LNCaP clone FGC (cell line): Measurements from ENCODE around the gene CHCHD6.

Experiments
- DNase-seq: peaks from one replicate; pipeline ENCODE4 v3.0.0-alpha.2; 2011; ENCODE audit warnings: low read depth
- H3K4me3 ChIP-seq: 2 replicates; pipeline ENCODE4 v1.5.1; 2011; ENCODE audit warnings: mild to moderate bottlenecking, low read depth, low read length, control low read depth
- TF ChIP-seq, protein P1 (sequence below): IDR thresholded peaks from 2 replicates; pipeline ENCODE4 v1.5.1; 2012; ENCODE audit warnings: mild to moderate bottlenecking; ENCODE audit not compliant: control insufficient read depth, insufficient read depth; ENCODE audit errors: extremely low read depth

Gene CHCHD6

DNA sequence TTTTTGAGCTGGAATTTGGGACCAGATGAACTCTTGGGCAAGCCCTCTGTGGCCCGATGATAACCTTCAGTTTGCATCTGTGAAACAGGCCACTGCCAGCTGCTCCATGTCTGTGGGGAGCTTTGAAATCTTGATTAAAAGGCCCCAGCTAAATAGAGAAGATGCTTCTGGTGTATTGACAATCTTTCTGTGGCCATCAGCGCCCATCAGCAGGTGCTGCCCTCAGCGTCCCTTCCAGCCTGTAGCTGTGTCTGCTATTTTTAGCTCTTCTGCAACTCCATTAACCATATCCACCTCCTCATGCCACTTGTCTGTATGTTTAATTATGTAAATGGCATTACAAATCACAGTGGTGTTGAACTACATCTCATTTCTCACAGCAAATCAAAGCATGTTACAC, 54.0 kb downstream of the CHCHD6 start:
- TF ChIP-seq, protein P1, sequence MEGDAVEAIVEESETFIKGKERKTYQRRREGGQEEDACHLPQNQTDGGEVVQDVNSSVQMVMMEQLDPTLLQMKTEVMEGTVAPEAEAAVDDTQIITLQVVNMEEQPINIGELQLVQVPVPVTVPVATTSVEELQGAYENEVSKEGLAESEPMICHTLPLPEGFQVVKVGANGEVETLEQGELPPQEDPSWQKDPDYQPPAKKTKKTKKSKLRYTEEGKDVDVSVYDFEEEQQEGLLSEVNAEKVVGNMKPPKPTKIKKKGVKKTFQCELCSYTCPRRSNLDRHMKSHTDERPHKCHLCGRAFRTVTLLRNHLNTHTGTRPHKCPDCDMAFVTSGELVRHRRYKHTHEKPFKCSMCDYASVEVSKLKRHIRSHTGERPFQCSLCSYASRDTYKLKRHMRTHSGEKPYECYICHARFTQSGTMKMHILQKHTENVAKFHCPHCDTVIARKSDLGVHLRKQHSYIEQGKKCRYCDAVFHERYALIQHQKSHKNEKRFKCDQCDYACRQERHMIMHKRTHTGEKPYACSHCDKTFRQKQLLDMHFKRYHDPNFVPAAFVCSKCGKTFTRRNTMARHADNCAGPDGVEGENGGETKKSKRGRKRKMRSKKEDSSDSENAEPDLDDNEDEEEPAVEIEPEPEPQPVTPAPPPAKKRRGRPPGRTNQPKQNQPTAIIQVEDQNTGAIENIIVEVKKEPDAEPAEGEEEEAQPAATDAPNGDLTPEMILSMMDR = no peak
- no peak for DNase-seq
- no peak overlapping the region for H3K4me3 ChIP-seq

DNA sequence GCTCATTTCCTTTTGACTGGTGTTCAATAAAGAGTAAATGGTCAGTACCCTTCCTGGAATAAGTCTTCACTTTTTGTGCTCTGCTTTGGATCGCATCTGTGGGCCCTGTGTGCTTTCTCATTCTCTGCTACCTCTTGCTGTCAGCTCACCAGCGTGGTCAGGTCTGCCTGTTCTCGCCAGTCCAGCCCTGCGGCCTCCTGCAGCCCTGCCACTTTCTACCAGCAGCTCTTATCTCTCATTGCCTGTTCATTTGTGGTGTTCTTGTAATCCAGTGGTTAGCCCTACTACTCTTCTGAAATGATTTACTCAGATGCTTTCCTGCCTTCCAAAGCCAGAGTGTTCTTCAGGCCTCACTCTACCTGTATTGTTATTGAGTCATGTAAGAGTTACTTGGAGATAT, 54.8 kb downstream of the CHCHD6 start:
- H3K4me3 ChIP-seq = no peak overlapping the region
- TF ChIP-seq, protein P1 = no peak

DNA sequence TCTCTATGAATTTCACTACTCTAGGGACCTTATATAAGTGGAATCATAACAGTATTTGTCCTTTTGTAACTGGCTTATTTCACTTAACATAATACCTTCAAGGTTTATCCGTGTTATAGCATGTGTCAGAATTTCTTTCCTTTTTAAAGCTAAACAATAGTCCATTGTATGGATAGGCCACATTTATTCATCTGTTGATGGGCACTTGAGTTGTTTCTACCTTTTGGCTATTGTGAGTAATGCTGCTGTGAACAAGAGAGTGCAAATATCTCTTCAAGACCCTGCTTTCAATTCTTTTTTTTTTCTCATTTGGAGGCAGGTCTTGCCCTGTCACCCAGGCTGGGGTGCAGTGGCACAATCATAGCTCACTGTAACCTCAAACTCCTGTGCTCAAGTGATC, 56.5 kb downstream of the CHCHD6 start:
- no peak overlapping the region for H3K4me3 ChIP-seq
- DNase-seq = no peak
- TF ChIP-seq, protein P1 = no peak

More for the DNA sequence above, 54.8 kb downstream of the CHCHD6 start:
- no peak for DNase-seq

DNA sequence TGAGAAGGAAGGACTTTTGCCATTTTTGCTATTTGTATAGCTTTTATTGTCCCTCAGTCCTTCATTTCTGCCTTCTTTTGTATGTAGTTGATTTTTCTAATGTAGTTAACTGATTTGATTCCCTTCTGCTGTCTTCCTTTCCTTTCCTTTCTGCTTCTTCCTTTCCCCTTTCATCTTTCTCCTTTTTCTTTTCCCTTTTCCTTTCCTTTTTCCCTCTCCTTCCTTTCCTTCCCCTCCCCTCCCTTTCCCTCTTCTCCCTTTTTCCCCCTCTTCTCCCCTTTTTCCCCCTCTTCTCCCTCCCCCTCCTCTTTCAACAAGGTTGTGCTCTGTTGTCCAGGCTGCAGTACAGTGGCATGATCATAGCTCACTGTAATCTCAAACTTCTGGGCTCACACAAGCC, 59.0 kb downstream of the CHCHD6 start:
- DNase-seq = no peak
- TF ChIP-seq, protein P1 = no peak
- H3K4me3 ChIP-seq = no peak overlapping the region

DNA sequence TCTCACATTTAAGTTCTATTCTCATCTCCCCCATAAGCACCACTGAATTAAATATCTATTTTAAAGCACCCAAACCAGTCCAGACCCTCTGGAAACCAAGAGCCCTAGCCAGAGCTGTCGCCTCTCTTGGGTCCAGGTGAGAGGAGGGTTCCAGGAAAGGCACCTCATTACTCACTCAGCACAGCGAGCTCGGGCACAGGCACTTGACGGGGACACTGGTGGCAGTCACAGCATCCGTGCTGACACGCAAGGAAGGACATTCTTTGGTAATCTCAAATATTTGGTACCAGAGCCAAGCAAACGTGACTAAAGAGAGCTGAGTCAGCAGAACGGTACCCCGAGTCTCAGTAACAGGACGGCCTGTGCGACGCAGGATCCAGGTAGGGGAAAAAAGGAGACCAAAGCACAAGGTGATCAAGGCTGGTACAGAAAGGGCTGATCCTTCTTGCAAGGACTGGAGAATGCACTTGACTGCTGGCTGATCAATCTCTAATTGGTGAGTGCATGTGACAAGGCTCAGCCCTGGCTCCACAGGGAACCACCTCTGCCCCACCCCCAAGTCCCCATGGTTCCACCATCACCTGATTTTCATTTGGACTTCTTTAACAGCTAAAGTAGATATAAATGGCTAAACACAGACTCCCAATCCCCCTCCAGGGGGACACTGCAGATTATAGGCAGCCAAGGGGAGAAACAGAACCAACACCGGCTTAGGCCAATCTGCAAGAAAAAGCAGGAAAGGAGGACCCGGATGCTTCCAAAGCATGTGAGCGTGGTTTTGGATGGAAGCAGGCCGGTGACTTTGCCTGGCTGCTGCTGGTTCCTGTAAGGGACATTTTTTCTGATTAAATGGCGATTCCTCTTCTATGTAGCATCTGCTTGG, 61.4 kb downstream of the CHCHD6 start:
- no peak for DNase-seq
- H3K4me3 ChIP-seq = no peak overlapping the region
- TF ChIP-seq, protein P1 = no peak

DNA sequence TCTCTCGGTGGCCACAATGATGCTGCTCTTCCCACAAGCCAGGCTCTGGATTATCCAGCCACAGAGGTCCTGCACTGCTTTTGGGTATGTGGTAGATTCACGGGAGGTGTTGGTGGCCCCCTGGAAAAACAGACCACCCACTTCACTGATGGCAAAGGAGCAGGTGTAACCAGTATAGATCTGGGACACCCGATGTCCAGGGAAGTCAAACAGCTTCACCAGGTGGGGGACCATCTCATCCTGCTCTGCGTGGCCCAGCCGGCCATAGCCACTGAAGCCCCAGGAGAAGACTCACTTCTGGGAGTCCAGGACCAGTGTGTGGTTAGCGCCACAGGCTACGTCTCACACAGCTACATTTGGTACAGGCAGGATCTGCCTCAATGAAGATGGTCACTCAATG, 62.6 kb downstream of the CHCHD6 start:
- DNase-seq = no peak
- TF ChIP-seq, protein P1 = no peak
- no peak overlapping the region for H3K4me3 ChIP-seq

DNA sequence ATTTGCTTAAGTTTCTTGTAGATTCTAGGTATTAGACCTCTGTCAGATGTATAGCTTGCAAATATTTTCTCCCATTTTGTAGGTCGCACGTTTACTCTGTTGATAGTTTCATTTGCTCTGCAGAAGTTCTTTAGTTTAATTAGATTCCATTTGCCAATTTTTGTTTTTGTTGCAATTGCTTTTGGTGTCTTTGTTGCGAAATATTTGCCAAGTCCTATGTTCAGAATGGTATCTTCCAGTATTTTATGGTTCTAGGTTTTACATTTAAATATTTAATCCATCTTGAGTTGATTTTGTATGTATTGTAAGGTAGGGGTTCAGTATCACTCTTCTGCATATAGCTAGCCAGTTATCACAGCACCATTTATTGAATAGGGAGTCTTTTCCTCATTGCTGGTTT, 64.9 kb downstream of the CHCHD6 start:
- TF ChIP-seq, protein P1 = no peak
- no peak overlapping the region for H3K4me3 ChIP-seq
- DNase-seq = no peak
